GM23338 (cell line): ENCODE results near the gene ST6GALNAC3. TPM values are rescaled to one million over a fixed set of nuclear protein-coding genes. Genes with fewer than 3 reads are reported as not detected.

Source experiments
- ATAC-seq: fragments of 200-7000 bp; cut with Tn5 transposase; 3 replicates; pipeline ENCODE4 v1.9.1; 2020
- DNase-seq: peaks from one replicate; pipeline ENCODE4 v3.0.0-alpha.2; 2015; ENCODE audit warnings: low spot score
- H2AFZ ChIP-seq: fragments of 200-600 bp; sonication (generic); 2 replicates; pipeline ENCODE4 v1.8.0; 2016; ENCODE audit warnings: antibody characterized with exemption, mild to moderate bottlenecking, moderate library complexity
- H3F3A ChIP-seq: fragments of 200-600 bp; sonication (generic); replicated peaks from 2 replicates; pipeline ENCODE4 v1.8.0; 2017; ENCODE audit warnings: antibody characterized with exemption, mixed run types, low read depth
- H3K27ac ChIP-seq: fragments of 200-600 bp; sonication (generic); 2 replicates; pipeline ENCODE4 v1.6.1; 2016; ENCODE audit warnings: low read depth
- H3K27me3 ChIP-seq: fragments of 200-600 bp; sonication (generic); 2 replicates; pipeline ENCODE4 v1.8.0; 2016; ENCODE audit warnings: mild to moderate bottlenecking, mixed run types, moderate library complexity; ENCODE audit not compliant: insufficient read depth
- H3K36me3 ChIP-seq: fragments of 200-600 bp; sonication (generic); 2 replicates; pipeline ENCODE4 v1.8.0; 2016; ENCODE audit warnings: mild to moderate bottlenecking; ENCODE audit not compliant: insufficient read depth
- H3K4me1 ChIP-seq: fragments of 200-600 bp; sonication (generic); 2 replicates; pipeline ENCODE4 v1.8.0; 2016; ENCODE audit warnings: mild to moderate bottlenecking, moderate library complexity; ENCODE audit not compliant: insufficient read depth
- H3K4me2 ChIP-seq: fragments of 200-600 bp; sonication (generic); 2 replicates; pipeline ENCODE4 v1.7.1; 2017; ENCODE audit warnings: mixed run types
- H3K4me3 ChIP-seq: fragments of 200-600 bp; sonication (generic); 2 replicates; pipeline ENCODE4 v1.6.1; 2016; ENCODE audit warnings: mixed run types
- H3K79me2 ChIP-seq: fragments of 200-600 bp; sonication (generic); replicated peaks from 2 replicates; pipeline ENCODE4 v1.8.0; 2017; ENCODE audit warnings: mild to moderate bottlenecking; ENCODE audit not compliant: insufficient read depth
- H3K9me2 ChIP-seq: fragments of 200-600 bp; sonication (generic); 2 replicates; pipeline ENCODE4 v1.8.0; 2017; ENCODE audit not compliant: insufficient read depth
- H4K20me1 ChIP-seq: fragments of 200-600 bp; sonication (generic); replicated peaks from 2 replicates; pipeline ENCODE4 v1.8.0; 2017; ENCODE audit warnings: mild to moderate bottlenecking; ENCODE audit not compliant: insufficient read depth
- H3K27ac Mint-ChIP-seq: 2 replicates; pipeline ENCODE4 v1.8.0; 2020; ENCODE audit warnings: inconsistent platforms, mild to moderate bottlenecking, moderate library complexity, mixed read lengths
- H3K27me3 Mint-ChIP-seq: 3 replicates; pipeline ENCODE4 v1.8.0; 2022; ENCODE audit warnings: low read depth, mild to moderate bottlenecking, moderate library complexity, mixed read lengths, inconsistent platforms; ENCODE audit not compliant: insufficient read depth, poor library complexity
- H3K36me3 Mint-ChIP-seq: 3 replicates; pipeline ENCODE4 v1.8.0; 2021; ENCODE audit warnings: low read depth, mild to moderate bottlenecking, inconsistent platforms, moderate library complexity, mixed read lengths
- H3K4me1 Mint-ChIP-seq: 3 replicates; pipeline ENCODE4 v1.8.0; 2020; ENCODE audit warnings: mild to moderate bottlenecking, inconsistent platforms, mixed read lengths
- H3K4me3 Mint-ChIP-seq: 3 replicates; pipeline ENCODE4 v1.8.0; 2021; ENCODE audit warnings: moderate library complexity, mild to moderate bottlenecking, inconsistent platforms, mixed read lengths
- H3K9me3 Mint-ChIP-seq: 3 replicates; pipeline ENCODE4 v1.8.0; 2020; ENCODE audit warnings: moderate library complexity, mild to moderate bottlenecking, inconsistent platforms, mixed read lengths
- CREB1 ChIP-seq: fragments of 250-450 bp; sonication (Bioruptor Pico); IDR thresholded peaks from 2 replicates; pipeline ENCODE4 v1.5.0; 2020; ENCODE audit warnings: low read depth, mild to moderate bottlenecking, moderate library complexity
- EZH2phosphoT487 ChIP-seq: fragments of 200-600 bp; sonication (generic); IDR thresholded peaks from one replicate; pipeline ENCODE4 v1.8.1; 2018; ENCODE audit warnings: antibody characterized with exemption; ENCODE audit not compliant: unreplicated experiment
- NANOG ChIP-seq: IDR thresholded peaks from 2 replicates; pipeline ENCODE4 v1.6.1; 2016; ENCODE audit warnings: antibody characterized with exemption, borderline replicate concordance
- POLR2AphosphoS5 ChIP-seq: IDR thresholded peaks from 2 replicates; pipeline ENCODE4 v1.6.1; 2016; ENCODE audit warnings: antibody characterized with exemption, low read depth
- ZNF114 ChIP-seq: fragments of 250-450 bp; sonication (Bioruptor Pico); IDR thresholded peaks from 2 replicates; pipeline ENCODE4 v1.5.0; 2020; ENCODE audit warnings: mild to moderate bottlenecking, moderate library complexity
- ZNF331 ChIP-seq: fragments of 250-450 bp; sonication (Bioruptor Pico); IDR thresholded peaks from 2 replicates; pipeline ENCODE4 v1.5.0; 2020; ENCODE audit warnings: low read depth, mild to moderate bottlenecking, moderate library complexity
- polyA plus RNA-seq: library from polyadenylated mRNA; unstranded; fragments of >200 nt; fragmentation: Nextera tagmentation; extraction: Ambion mirVana; gene quantifications from 2 replicates; pipeline ENCODE4 v1.2.1, GENCODE V29; 2016
- total RNA-seq: library from RNA; depleted of rRNA; stranded (reverse); fragments of >200 nt; shearing (Covaris generic); gene quantifications from 2 replicates; pipeline ENCODE4 v1.2.3, GENCODE V29; 2014
- TF ChIP-seq, protein P1 (sequence below), 2 experiments: fragments of 200-600 bp in 1 of 2; sonication (generic) in 1 of 2; conservative IDR thresholded peaks; 2 replicates each; pipeline versions ENCODE4 v1.5.1 to v1.6.1; 2016 to 2017; ENCODE audit warnings: antibody characterized with exemption in 2 of 2, low read depth in 2 of 2, mild to moderate bottlenecking in 2 of 2, moderate library complexity in 1 of 2
- TF ChIP-seq, protein P2 (sequence below): IDR thresholded peaks from one replicate; pipeline ENCODE4 v1.6.1; 2018; ENCODE audit warnings: antibody characterized with exemption; ENCODE audit not compliant: unreplicated experiment

Gene ST6GALNAC3
- total and polyA plus RNA-seq, 2 experiments from 2014 or later = 4.7 to 11.6 TPM

GRCh38 chr1:76186554-76187170 lies 112.1 kb downstream of the ST6GALNAC3 start:
- Histone ChIP-seq H3K9me2 (peaks cover 32% of the 10 kb centered on the region; the same call in 1 of the 2 replicates), H3K4me2 (no peak overlapping the region), H4K20me1 (no peaks in the 10 kb centered on the region), H3K27ac (no peak overlapping the region), H3K79me2 (no peaks in the 10 kb centered on the region; the same call in 1 of the 2 replicates), H3F3A (no peaks in the 10 kb centered on the region), H3K4me1 (peaks cover 2% of the 10 kb centered on the region), H3K27me3 (no peaks in the 10 kb centered on the region), H3K4me3 (no peak overlapping the region), H3K36me3 (no peaks in the 10 kb centered on the region), H2AFZ (no peak overlapping the region)
- TF ChIP-seq, protein P1, sequence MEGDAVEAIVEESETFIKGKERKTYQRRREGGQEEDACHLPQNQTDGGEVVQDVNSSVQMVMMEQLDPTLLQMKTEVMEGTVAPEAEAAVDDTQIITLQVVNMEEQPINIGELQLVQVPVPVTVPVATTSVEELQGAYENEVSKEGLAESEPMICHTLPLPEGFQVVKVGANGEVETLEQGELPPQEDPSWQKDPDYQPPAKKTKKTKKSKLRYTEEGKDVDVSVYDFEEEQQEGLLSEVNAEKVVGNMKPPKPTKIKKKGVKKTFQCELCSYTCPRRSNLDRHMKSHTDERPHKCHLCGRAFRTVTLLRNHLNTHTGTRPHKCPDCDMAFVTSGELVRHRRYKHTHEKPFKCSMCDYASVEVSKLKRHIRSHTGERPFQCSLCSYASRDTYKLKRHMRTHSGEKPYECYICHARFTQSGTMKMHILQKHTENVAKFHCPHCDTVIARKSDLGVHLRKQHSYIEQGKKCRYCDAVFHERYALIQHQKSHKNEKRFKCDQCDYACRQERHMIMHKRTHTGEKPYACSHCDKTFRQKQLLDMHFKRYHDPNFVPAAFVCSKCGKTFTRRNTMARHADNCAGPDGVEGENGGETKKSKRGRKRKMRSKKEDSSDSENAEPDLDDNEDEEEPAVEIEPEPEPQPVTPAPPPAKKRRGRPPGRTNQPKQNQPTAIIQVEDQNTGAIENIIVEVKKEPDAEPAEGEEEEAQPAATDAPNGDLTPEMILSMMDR (conservative IDR thresholded peaks at IDR 0.05; ENCODE audit: low read depth in 2 of 2) = no peak
- no peak for TF ChIP-seq CREB1 (CRISPR knock-in tag)
- no peak for TF ChIP-seq EZH2phosphoT487
- TF ChIP-seq, protein P2, sequence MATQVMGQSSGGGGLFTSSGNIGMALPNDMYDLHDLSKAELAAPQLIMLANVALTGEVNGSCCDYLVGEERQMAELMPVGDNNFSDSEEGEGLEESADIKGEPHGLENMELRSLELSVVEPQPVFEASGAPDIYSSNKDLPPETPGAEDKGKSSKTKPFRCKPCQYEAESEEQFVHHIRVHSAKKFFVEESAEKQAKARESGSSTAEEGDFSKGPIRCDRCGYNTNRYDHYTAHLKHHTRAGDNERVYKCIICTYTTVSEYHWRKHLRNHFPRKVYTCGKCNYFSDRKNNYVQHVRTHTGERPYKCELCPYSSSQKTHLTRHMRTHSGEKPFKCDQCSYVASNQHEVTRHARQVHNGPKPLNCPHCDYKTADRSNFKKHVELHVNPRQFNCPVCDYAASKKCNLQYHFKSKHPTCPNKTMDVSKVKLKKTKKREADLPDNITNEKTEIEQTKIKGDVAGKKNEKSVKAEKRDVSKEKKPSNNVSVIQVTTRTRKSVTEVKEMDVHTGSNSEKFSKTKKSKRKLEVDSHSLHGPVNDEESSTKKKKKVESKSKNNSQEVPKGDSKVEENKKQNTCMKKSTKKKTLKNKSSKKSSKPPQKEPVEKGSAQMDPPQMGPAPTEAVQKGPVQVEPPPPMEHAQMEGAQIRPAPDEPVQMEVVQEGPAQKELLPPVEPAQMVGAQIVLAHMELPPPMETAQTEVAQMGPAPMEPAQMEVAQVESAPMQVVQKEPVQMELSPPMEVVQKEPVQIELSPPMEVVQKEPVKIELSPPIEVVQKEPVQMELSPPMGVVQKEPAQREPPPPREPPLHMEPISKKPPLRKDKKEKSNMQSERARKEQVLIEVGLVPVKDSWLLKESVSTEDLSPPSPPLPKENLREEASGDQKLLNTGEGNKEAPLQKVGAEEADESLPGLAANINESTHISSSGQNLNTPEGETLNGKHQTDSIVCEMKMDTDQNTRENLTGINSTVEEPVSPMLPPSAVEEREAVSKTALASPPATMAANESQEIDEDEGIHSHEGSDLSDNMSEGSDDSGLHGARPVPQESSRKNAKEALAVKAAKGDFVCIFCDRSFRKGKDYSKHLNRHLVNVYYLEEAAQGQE = no peak
- no peak for TF ChIP-seq ZNF331 (CRISPR knock-in tag)
- no peak for TF ChIP-seq POLR2AphosphoS5
- Mint-ChIP-seq H3K9me3 (no peaks in the 10 kb centered on the region), H3K4me3 (no peak overlapping the region), H3K36me3 (no peaks in the 10 kb centered on the region; the same call in 2 of the 3 replicates), H3K27me3 (peaks cover 3% of the 10 kb centered on the region), H3K27ac (no peak overlapping the region), H3K4me1 (peaks cover 11% of the 10 kb centered on the region; the same call in 1 of the 3 replicates)
- ATAC-seq = no peak
- no peak for DNase-seq

DNA sequence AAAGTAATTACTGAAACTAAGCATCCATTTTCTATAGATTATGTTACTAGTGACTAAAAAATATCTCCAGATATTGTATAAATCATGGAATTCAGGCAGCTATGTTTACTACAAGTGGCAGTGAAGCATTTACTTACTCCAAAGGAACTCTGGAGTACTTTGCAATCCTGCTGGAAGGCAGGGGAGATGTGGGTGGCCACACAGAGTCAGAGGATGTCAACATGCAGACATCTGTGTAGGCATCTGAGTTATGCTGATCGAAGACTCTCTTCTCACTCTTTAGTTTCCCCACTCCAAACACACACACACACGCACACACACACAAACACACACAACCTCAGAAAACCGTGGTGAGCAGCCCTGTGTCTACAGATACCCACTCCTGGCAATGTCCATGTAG lies 112.9 kb downstream of the ST6GALNAC3 start:
- H3K27ac ChIP-seq = no peak overlapping the region
- DNase-seq (no peak), ATAC-seq (no peak)
- no peaks in the 10 kb centered on the region for H3K27me3 ChIP-seq
- no peaks in the 10 kb centered on the region for H4K20me1 ChIP-seq
- H3K4me3 ChIP-seq = no peak overlapping the region
- H3K79me2 ChIP-seq = no peaks in the 10 kb centered on the region; the same call in 1 of the 2 replicates
- Mint-ChIP-seq H3K36me3 (no peaks in the 10 kb centered on the region; the same call in 2 of the 3 replicates), H3K27me3 (peaks cover 3% of the 10 kb centered on the region), H3K27ac (no peak overlapping the region), H3K4me1 (peaks cover 9% of the 10 kb centered on the region; the same call in 1 of the 3 replicates), H3K9me3 (no peaks in the 10 kb centered on the region), H3K4me3 (no peak overlapping the region)
- H2AFZ ChIP-seq = no peak overlapping the region
- peaks cover 4% of the 10 kb centered on the region for H3K4me1 ChIP-seq
- no peaks in the 10 kb centered on the region for H3F3A ChIP-seq
- H3K36me3 ChIP-seq = no peaks in the 10 kb centered on the region
- H3K4me2 ChIP-seq = no peak overlapping the region
- H3K9me2 ChIP-seq = peaks cover 32% of the 10 kb centered on the region; the same call in 1 of the 2 replicates
- no peak for TF ChIP-seq ZNF114 (CRISPR knock-in tag)
- no peak for TF ChIP-seq EZH2phosphoT487
- TF ChIP-seq ZNF331 (CRISPR knock-in tag) = no peak
- no peak for TF ChIP-seq POLR2AphosphoS5
- TF ChIP-seq, protein P2 = no peak
- TF ChIP-seq NANOG = no peak
- TF ChIP-seq, protein P1 (conservative IDR thresholded peaks at IDR 0.05; ENCODE audit: low read depth in 2 of 2) = no peak
